Measurements from ENCODE around the gene PPTC7. TPM values are rescaled to one million over a fixed set of nuclear protein-coding genes. Genes with fewer than 3 reads are reported as not detected.

PPTC7 gene
- total and polyA plus RNA-seq, 2 of the 8 experiments (the other 6 are each of a cell fraction or from before 2014, with no cell fraction given), result 8.1 to 15.9 TPM

DNA sequence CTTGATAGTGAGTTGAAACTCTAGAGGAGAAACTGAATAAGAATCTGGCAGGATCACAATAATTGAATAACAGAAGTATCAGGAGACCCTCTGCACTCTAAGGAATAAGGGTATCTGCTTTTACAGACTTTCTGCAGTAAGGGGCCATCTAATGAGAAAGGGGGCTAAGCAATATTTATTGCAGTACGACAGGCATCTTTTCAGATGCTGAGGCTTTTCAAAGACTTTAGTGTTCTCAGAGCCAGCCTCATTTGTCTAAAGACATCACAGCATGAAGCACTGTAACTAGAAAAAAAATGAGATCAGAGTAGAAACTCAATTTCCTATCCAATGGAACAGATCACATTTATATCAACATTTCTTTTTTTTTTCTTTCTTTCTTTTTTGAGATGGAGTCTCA lies 22.2 kb downstream of the PPTC7 start:
- H2BK12ac ChIP-seq (ENCODE audit: low read depth, low read length), result no peak overlapping the region
- no peaks in the 10 kb centered on the region for H3K36me3 ChIP-seq (ENCODE audit: control insufficient read depth in 2 of 4, insufficient read depth in 4 of 4, low read length in 3 of 4)
- H3K23me2 ChIP-seq (ENCODE audit: low read depth, low read length), result no peaks in the 10 kb centered on the region
- no peaks in the 10 kb centered on the region for H3K4me1 ChIP-seq (replicated peaks in 1 of 4; ENCODE audit: control insufficient read depth in 3 of 4, insufficient read depth in 4 of 4, low read length in 3 of 4)
- no peak overlapping the region for H3K4ac ChIP-seq (replicated peaks; ENCODE audit: insufficient read length, low read depth, low read length)
- no peak overlapping the region for H4K5ac ChIP-seq (ENCODE audit: insufficient read length, low read depth, low read length)
- H3K27me3 ChIP-seq (replicated peaks in 1 of 4; ENCODE audit: control insufficient read depth in 3 of 4, extremely low read depth in 1 of 4, insufficient read depth in 3 of 4, low read length in 3 of 4), result no peaks in the 10 kb centered on the region
- no peak overlapping the region for H3K14ac ChIP-seq (ENCODE audit: insufficient read length)
- no peak overlapping the region for H3K4me3 ChIP-seq (ENCODE audit: extremely low read depth in 1 of 4, insufficient read depth in 2 of 4, low read depth in 3 of 4, low read length in 4 of 4)
- H3K23ac ChIP-seq (ENCODE audit: insufficient read length), result no peak overlapping the region
- H2BK20ac ChIP-seq (ENCODE audit: low read length), result no peak overlapping the region
- H4K8ac ChIP-seq (ENCODE audit: extremely low read depth, insufficient read depth, low read length), result no peak overlapping the region
- H3K9ac ChIP-seq (replicated peaks in 1 of 4; ENCODE audit: extremely low read depth in 1 of 4, low read depth in 3 of 4, low read length in 3 of 4), result no peak overlapping the region
- H3K79me2 ChIP-seq (ENCODE audit: control insufficient read depth in 1 of 2, insufficient read depth in 2 of 2, low read length in 2 of 2), result peaks cover 0 to 79% of the 10 kb centered on the region in 2 experiments; a peak in 2 of 4 replicates
- no peak overlapping the region for H2AK5ac ChIP-seq (ENCODE audit: low read depth, low read length)
- ChIA-PET POLR2A (ENCODE audit: partially characterized antibody) (no interaction called here), CTCF (ENCODE audit: partially characterized antibody) (interaction anchor here (1.4 to 1.8 kb wide), 2 partner anchors 9 to 42 kb away, joined by 11 read pairs; no protein-coding TSS in a partner anchor)
- H3K18ac ChIP-seq (ENCODE audit: extremely low read depth, low read length), result no peak overlapping the region
- H3K9me3 ChIP-seq (ENCODE audit: insufficient read depth in 2 of 2, low read depth in 1 of 2, low read length in 1 of 2), result no peaks in the 10 kb centered on the region
- no peak overlapping the region for H4K91ac ChIP-seq (replicated peaks; ENCODE audit: insufficient read length, low read length)
- no peak for DNase-seq (ENCODE audit: low read depth in 1 of 2, low spot score in 2 of 2)
- no peak overlapping the region for H3K4me2 ChIP-seq (ENCODE audit: insufficient read depth in 1 of 2, low read depth in 2 of 2, low read length in 2 of 2)
- 73% methylated on average over 1 of the region's 1 CpG; no CpG with 5 or more reads in 1 of the 2 experiments for WGBS, 2 experiments (ENCODE audit: extremely low coverage in 1 of 2, insufficient coverage in 1 of 2, insufficient read length in 1 of 2, insufficient replicate concordance in 2 of 2, low coverage in 1 of 2, low lambda C conversion rate in 2 of 2, missing lambda C conversion rate in 1 of 2)
- no peak overlapping the region for H3K27ac ChIP-seq (ENCODE audit: low read depth, low read length)
- no peak for FAIRE-seq
- peaks cover 0 to 8% of the 10 kb centered on the region in 2 experiments for H4K20me1 ChIP-seq (replicated peaks in 1 of 2; ENCODE audit: control insufficient read depth in 1 of 2, insufficient read depth in 2 of 2, low read length in 2 of 2)
- H2AFZ ChIP-seq (ENCODE audit: low read length), result no peak overlapping the region
- no peak overlapping the region for H2BK15ac ChIP-seq (ENCODE audit: low read length)
- H2BK120ac ChIP-seq (replicated peaks; ENCODE audit: low read depth, low read length), result no peak overlapping the region
- peaks cover 7% of the 10 kb centered on the region; the same call in 1 of the 2 replicates for H3K79me1 ChIP-seq (ENCODE audit: low read depth, low read length)
- TF ChIP-seq SP2 (IDR thresholded peaks at IDR 0.05; ENCODE audit: low read length), result no peak
- TF ChIP-seq SUZ12 (IDR thresholded peaks at IDR 0.05; ENCODE audit: low read length), result no peak
- TF ChIP-seq, protein P1, sequence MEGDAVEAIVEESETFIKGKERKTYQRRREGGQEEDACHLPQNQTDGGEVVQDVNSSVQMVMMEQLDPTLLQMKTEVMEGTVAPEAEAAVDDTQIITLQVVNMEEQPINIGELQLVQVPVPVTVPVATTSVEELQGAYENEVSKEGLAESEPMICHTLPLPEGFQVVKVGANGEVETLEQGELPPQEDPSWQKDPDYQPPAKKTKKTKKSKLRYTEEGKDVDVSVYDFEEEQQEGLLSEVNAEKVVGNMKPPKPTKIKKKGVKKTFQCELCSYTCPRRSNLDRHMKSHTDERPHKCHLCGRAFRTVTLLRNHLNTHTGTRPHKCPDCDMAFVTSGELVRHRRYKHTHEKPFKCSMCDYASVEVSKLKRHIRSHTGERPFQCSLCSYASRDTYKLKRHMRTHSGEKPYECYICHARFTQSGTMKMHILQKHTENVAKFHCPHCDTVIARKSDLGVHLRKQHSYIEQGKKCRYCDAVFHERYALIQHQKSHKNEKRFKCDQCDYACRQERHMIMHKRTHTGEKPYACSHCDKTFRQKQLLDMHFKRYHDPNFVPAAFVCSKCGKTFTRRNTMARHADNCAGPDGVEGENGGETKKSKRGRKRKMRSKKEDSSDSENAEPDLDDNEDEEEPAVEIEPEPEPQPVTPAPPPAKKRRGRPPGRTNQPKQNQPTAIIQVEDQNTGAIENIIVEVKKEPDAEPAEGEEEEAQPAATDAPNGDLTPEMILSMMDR (IDR thresholded peaks at IDR 0.05; ENCODE audit: control extremely low read depth in 1 of 3, insufficient read depth in 1 of 3, low read depth in 1 of 3, low read length in 3 of 3), result no peak
- no peak for TF ChIP-seq MAFK (IDR thresholded peaks at IDR 0.05; ENCODE audit: low read depth, low read length)
- no peak for TF ChIP-seq TAF7 (optimal IDR thresholded peaks at IDR 0.05; ENCODE audit: borderline replicate concordance, low read depth, low read length)
- no peak for TF ChIP-seq FOSL1 (IDR thresholded peaks at IDR 0.05; ENCODE audit: insufficient read depth, low read depth, low read length)
- TF ChIP-seq TCF12 (IDR thresholded peaks at IDR 0.05; ENCODE audit: low read depth, low read length), result no peak
- no peak for TF ChIP-seq KDM5A (IDR thresholded peaks at IDR 0.05; ENCODE audit: low read length)
- no peak overlapping the region for H2BK5ac ChIP-seq (ENCODE audit: low read depth, low read length)
- H3K56ac ChIP-seq (replicated peaks; ENCODE audit: insufficient read length, low read depth, low read length), result no peak overlapping the region
